KMS-11 (cell line): ENCODE results near the gene POTEC.
"Not testable (repeated sequence)": the region's sequence is repeated elsewhere in the genome, so short reads cannot be mapped to it uniquely, and the experiment has no call there.

Experiments
- H2AFZ ChIP-seq: fragments of 200-600 bp; sonication (generic); 2 replicates; pipeline ENCODE4 v1.6.1; 2016; ENCODE audit warnings: antibody characterized with exemption, mixed run types, low read depth
- H3K27ac ChIP-seq: fragments of 200-600 bp; sonication (generic); 2 replicates; pipeline ENCODE4 v1.6.1; 2016; ENCODE audit warnings: mild to moderate bottlenecking, mixed run types
- H3K27me3 ChIP-seq: fragments of 200-600 bp; sonication (generic); 2 replicates; pipeline ENCODE4 v1.6.1; 2017; ENCODE audit warnings: mild to moderate bottlenecking, low read depth, mixed run types, moderate library complexity; ENCODE audit not compliant: insufficient read depth
- H3K36me3 ChIP-seq: fragments of 200-600 bp; sonication (generic); 2 replicates; pipeline ENCODE4 v1.6.1; 2017; ENCODE audit warnings: mild to moderate bottlenecking, mixed run types; ENCODE audit not compliant: insufficient read depth
- H3K4me1 ChIP-seq: fragments of 200-600 bp; sonication (generic); 2 replicates; pipeline ENCODE4 v1.6.1; 2016; ENCODE audit warnings: mild to moderate bottlenecking, low read depth, mixed run types; ENCODE audit not compliant: poor library complexity, severe bottlenecking
- H3K4me2 ChIP-seq: fragments of 200-600 bp; sonication (generic); 2 replicates; pipeline ENCODE4 v1.7.0; 2016; ENCODE audit warnings: mild to moderate bottlenecking, mixed run types
- H3K4me3 ChIP-seq: fragments of 200-600 bp; sonication (generic); IDR thresholded peaks from 2 replicates; pipeline ENCODE4 v1.6.1; 2017; ENCODE audit warnings: low read depth, low read length, mixed read lengths; ENCODE audit not compliant: insufficient read depth
- H3K79me2 ChIP-seq: fragments of 200-600 bp; sonication (generic); 2 replicates; pipeline ENCODE4 v1.6.1; 2016; ENCODE audit warnings: low read depth, mixed run types; ENCODE audit not compliant: insufficient read depth
- H3K9ac ChIP-seq: fragments of 200-600 bp; sonication (generic); 2 replicates; pipeline ENCODE4 v1.6.1; 2016; ENCODE audit warnings: mild to moderate bottlenecking, mixed run types
- H4K20me1 ChIP-seq: fragments of 200-600 bp; sonication (generic); 2 replicates; pipeline ENCODE4 v1.6.1; 2016; ENCODE audit warnings: mild to moderate bottlenecking, mixed run types; ENCODE audit not compliant: insufficient read depth

Gene POTEC

DNA sequence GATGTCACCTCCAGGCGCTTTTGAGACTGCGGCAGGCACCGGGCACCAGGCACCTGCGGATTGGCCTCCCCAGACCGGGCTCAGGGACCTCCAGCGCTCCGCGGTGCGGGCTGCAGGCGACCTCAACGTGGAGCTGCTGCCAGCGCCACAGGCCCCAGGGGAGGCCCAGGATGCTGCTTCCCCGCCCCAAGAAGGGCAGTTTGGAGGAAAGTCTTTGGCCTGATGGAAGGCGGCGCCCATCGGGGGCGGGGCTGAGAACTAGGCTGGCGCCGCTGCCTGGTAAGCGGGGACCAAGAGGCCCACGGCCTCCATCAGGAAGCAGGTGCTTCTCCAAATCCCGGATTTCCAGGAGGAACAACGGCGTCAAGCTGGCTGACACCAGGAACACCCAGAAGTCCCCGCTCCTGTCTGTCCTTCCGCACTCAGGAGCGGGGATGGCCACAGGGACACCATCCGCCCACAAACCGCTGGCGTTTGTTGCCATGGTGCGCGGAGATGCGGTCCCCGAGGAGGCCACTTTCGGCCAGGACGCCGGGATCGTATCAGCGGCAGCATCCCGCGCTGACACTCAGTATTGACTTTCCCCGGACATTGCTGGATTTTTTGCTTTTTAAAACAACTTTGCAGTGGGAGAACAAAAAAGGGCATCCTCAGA, 56.3 kb downstream of the POTEC start:
- not testable (repeated sequence) for H3K36me3 ChIP-seq, H3K9ac ChIP-seq, H3K4me1 ChIP-seq, H3K4me3 ChIP-seq, H3K27ac ChIP-seq, H4K20me1 ChIP-seq, H3K4me2 ChIP-seq, H3K27me3 ChIP-seq, H3K79me2 ChIP-seq, H2AFZ ChIP-seq

DNA sequence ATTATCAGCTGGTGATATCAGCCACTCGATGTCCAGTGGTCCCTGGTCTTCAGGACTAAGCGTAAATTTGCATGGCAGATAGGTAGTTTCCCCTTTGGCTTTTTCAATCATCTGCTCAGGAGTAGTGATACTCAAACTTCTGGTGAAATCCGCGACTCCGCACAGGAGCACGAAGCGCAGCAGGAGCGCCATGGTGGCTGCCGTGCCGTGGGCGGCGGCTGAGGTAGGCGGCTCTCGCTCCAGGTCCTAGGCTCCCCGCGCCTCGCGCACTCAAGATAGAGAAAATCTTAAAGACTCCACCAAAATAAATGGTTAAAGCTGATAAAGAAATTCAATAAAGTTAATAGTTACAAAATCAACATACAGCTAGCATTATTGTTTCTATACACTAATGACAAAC, 64.3 kb downstream of the POTEC start:
- not testable (repeated sequence) for H3K27me3 ChIP-seq, H3K9ac ChIP-seq, H4K20me1 ChIP-seq, H3K4me2 ChIP-seq, H3K4me1 ChIP-seq, H3K79me2 ChIP-seq, H3K27ac ChIP-seq, H3K36me3 ChIP-seq, H3K4me3 ChIP-seq, H2AFZ ChIP-seq

DNA sequence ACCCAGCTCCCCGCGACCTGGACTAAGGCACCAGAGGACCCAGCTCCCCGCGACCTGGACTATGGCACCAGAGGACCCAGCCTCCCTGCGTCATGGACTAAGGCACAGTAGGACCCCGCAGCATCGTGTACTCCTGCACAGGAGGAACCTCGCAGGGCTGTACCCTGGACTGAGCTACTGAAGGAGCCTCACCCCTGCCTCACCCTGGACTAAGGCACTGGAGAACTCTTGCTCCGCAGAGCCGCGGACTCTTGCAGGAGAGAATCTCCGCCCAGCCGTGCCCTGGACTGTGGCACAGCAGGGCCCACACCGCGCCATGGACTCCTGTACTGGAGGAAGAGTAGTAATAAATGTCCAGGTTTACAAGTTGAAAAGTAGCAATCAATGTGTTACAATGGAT, 67.9 kb downstream of the POTEC start:
- H3K27ac ChIP-seq, H4K20me1 ChIP-seq, H3K27me3 ChIP-seq, H3K36me3 ChIP-seq, H3K79me2 ChIP-seq, H3K4me3 ChIP-seq, H3K9ac ChIP-seq, H3K4me1 ChIP-seq, H3K4me2 ChIP-seq, H2AFZ ChIP-seq: not testable (repeated sequence)

DNA sequence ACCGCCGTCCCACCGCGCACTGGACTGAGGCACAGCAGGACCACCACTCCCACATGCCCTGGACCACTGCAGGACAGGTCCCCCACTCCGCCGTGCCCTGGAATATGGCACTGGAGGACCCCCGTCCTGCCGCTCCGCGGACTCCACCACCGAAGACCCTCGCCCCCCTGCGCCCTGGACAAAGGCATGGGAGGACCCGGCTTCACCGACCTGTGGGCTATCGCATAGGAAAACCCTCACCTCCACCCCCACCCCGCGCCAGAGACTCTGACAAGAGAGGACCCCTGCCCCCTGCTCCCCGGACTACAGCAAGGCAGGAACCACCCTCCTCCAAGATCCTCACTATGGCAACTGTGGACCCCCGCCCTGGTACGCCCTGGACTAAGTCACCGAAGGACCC, 68.6 kb downstream of the POTEC start:
- not testable (repeated sequence) for H2AFZ ChIP-seq, H3K27me3 ChIP-seq, H3K4me2 ChIP-seq, H3K27ac ChIP-seq, H3K4me3 ChIP-seq, H3K4me1 ChIP-seq, H3K36me3 ChIP-seq, H4K20me1 ChIP-seq, H3K79me2 ChIP-seq, H3K9ac ChIP-seq

DNA sequence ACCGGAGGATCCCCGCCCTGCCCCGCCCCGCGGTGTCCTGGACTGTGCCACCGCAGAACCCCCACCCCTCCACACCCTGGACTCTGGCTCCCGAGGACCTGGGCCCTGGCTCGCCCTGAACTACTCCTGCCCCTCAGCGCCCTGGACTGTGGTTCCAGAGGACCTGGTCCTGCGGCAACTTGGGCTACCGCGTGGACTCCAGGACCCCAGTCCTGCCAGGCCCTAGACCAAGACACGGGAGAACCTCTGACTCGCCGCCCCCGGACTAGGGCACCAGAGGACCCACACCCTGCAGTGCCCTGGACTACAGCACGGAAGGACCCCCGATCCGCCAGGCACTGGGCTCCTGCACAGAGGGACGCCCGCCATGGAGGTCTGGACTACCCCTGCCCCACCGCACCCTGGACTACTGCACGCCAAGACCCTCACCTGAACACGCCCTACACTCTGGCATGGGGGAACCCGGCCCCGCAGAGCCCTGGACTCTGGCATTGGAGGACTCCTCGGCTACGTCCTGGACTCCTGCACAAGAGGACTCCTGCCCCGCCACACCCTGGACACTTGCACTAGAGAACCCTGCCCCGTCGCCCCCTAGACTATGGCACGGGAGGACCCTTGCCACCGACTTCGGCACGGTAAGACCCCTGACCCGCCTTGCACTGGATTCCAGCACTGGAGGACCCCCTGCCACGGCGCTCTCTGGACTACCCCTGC, 69.2 kb downstream of the POTEC start:
- H3K4me1 ChIP-seq, H3K4me3 ChIP-seq, H3K9ac ChIP-seq, H4K20me1 ChIP-seq, H3K36me3 ChIP-seq, H2AFZ ChIP-seq, H3K4me2 ChIP-seq, H3K27ac ChIP-seq, H3K27me3 ChIP-seq, H3K79me2 ChIP-seq: not testable (repeated sequence)

DNA sequence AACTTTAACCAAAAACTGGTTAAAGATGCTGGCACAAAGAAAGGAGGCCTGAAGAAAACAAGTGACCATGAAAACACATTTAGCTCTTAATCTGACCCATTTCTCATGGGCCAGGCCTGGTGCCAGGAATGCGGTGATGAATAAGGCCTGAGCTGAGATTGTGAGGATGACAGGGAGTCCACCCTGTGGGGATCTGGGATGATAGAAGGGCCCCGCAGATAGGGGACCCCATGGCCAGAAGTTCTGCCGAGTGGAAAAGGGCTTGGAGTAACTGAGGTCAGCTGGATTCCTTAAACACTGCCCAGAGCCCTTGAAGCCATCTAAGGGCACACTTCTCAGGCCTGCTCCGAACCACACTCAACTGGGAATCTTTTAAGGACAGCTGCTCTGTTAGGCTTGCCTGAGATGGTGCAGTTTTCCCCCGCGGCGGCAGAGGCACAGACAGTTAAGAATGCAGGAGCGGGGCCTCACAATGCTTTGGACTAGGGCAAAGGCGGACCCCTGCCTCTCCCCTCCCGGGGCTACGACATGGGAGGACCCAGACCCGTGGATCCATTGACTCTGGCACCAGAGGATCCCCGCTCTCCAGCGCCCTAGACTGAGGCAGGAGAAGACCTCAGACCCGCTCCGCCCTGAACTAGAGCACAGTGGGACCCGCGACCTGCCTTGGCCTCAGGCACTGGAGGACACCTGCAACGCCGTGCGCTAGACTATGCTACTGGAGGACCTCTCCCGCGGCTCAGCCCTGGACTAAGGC, 70.0 kb downstream of the POTEC start:
- not testable (repeated sequence) for H3K9ac ChIP-seq, H2AFZ ChIP-seq, H3K36me3 ChIP-seq, H3K27me3 ChIP-seq, H3K4me2 ChIP-seq, H3K79me2 ChIP-seq, H3K4me1 ChIP-seq, H3K4me3 ChIP-seq, H3K27ac ChIP-seq, H4K20me1 ChIP-seq

DNA sequence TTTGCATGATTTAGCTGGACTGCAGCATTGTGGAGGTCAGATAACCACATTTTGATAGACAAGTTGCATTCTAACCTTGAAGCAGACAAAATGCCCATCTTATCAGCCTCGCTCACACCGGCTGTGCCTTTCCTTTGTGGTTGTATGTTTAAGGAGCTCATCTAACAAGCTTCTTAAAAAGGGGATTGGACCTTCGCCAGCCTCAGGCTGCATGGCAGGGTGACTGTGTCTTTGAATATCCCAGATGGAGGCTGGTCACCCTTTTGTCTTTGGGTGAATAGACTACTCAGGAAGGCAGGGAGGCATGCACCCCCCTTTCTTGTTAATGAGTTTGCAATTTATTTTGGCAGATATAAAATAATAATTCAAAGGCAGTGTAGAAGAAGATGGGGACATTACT, 72.1 kb downstream of the POTEC start:
- H2AFZ ChIP-seq, H3K4me3 ChIP-seq, H3K4me2 ChIP-seq, H4K20me1 ChIP-seq, H3K27ac ChIP-seq, H3K4me1 ChIP-seq, H3K79me2 ChIP-seq, H3K9ac ChIP-seq, H3K36me3 ChIP-seq, H3K27me3 ChIP-seq: not testable (repeated sequence)

DNA sequence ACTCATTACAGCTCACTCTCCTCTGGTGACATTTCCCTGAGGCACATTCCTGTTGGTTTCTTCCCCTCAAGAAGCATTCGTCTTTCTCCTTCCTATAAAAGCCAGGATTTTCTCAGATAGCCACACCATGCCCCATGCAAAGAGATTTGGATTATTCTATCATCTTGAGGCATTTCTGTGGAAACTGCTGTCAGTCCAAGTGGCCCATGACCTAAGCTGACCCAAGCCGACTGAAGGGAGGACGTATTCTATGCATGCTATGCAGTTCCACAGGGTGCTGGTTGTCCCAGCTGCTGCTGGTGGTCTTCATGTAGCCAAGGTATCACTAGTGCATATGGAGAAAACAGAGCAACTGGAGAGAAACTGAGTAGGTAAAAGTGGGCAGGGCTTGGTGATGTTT, 73.0 kb downstream of the POTEC start:
- not testable (repeated sequence) for H3K27me3 ChIP-seq, H3K36me3 ChIP-seq, H3K79me2 ChIP-seq, H2AFZ ChIP-seq, H4K20me1 ChIP-seq, H3K4me1 ChIP-seq, H3K4me3 ChIP-seq, H3K4me2 ChIP-seq, H3K9ac ChIP-seq, H3K27ac ChIP-seq

DNA sequence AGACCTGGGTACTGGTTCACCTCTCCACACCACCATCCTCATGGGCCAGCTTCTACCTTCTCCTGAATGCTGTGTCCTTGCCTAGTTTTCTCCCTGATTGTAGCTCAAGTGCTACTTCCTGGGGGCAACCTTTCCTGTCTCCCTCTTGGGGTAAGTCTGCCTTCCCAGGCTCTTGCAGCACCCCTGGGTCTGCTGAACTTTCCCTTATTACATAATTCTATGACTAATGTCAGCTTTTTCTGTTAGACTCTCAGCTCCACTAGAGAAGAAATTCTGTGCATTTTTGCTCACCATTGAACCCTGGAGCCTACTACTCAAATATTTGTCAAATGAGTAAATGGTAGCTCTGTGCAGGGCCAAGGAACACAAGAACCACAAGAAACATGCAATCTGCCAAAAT, 73.4 kb downstream of the POTEC start:
- not testable (repeated sequence) for H3K4me1 ChIP-seq, H3K36me3 ChIP-seq, H3K4me3 ChIP-seq, H3K27ac ChIP-seq, H4K20me1 ChIP-seq, H2AFZ ChIP-seq, H3K27me3 ChIP-seq, H3K9ac ChIP-seq, H3K79me2 ChIP-seq, H3K4me2 ChIP-seq

DNA sequence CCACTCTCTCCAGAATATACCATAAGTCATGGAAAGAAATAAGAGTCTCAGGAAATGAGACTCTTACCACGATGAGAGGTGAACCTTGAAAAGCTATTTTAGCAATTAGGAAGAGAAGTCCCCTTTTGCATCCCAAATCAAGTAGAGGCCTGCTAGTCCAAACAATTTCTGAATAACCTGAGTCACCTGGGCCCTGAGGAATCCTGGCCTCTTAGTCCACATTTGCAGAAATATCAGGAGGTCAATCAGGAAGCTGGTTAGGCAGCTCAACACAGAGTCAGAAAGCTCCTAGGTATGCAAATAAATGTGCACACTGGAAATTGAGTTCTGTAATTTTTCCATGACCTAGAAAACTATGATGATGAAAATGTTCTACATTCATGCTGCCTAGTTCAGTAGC, 77.4 kb downstream of the POTEC start:
- H3K79me2 ChIP-seq, H3K27ac ChIP-seq, H3K4me2 ChIP-seq, H2AFZ ChIP-seq, H3K9ac ChIP-seq, H3K4me3 ChIP-seq, H3K36me3 ChIP-seq, H3K4me1 ChIP-seq, H4K20me1 ChIP-seq, H3K27me3 ChIP-seq: not testable (repeated sequence)
